Erythroblast (primary cell): Measurements from ENCODE around the gene ALPP.
"Not testable (repeated sequence)": the region's sequence is repeated elsewhere in the genome, so short reads cannot be mapped to it uniquely, and the experiment has no call there.

Experiments used
- GATA1 ChIP-seq: IDR thresholded peaks from 2 replicates; pipeline ENCODE4 v1.6.1; 2011; ENCODE audit warnings: low read depth, mild to moderate bottlenecking, control low read depth, low read length, moderate library complexity
- POLR2A ChIP-seq: IDR thresholded peaks from 2 replicates; pipeline ENCODE4 v1.6.1; 2011; ENCODE audit warnings: mild to moderate bottlenecking, low read length

DNA sequence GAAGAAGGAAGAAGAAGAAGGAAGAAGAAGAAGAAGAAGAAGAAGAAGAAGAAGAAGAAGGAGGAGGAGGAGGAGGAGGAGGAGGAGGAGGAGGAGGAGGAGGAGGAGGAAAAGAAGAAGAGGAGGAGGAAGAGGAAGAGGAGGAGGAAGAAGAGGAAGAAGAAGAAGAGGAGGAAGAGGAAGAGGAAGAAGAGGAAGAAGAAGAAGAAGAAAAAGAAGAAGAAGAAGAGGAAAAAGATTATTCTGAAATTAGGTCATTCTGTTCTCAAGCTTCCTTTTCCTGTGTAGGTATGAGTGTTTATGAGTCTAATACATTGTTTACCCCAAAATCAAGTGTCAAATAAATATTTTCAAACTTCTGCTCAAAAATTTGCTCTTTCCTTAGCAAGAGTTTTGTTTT is 6.5 kb downstream of the ALPP start:
- TF ChIP-seq POLR2A, GATA1: not testable (repeated sequence)
